Activated CD4-positive, alpha-beta T cell treated with anti-CD3 and anti-CD28 coated beads for 1 hour (primary cell): ENCODE measurements around the gene C22orf31.

ENCODE experiments used
- DNase-seq: peaks from one replicate; pipeline ENCODE4 v3.0.0-alpha.2; 2020

C22orf31 gene

DNA sequence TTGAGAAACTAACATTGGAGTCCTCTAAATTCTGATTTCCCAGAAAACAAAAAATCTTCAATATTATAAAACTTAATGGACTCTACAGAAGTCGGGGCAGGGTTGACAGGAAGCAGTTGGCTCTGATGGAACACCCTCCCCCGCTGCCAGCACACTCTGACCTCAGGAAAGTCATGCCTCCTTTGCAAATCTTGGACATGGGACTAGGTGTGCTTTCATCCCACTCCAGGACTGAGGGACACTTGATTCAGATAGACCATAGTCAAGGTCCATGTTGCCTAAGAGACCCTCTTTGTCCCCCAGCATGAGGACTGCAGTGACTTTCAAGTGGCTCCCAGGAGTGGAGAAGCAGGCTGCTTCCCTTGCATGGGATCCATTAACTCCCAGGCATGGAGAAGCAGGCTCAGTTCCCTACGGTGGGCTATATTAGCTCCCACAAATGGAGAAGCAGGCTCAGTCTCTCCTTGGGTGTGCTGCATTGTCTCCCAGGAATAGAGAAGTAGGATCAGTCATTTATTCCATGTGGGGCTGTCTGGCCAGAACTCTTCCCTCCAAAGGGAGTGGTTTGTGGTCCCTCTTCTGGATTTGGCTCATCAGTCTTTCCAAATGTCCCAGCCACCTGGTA is 38.3 kb downstream of the C22orf31 start:
- no peak for DNase-seq

DNA sequence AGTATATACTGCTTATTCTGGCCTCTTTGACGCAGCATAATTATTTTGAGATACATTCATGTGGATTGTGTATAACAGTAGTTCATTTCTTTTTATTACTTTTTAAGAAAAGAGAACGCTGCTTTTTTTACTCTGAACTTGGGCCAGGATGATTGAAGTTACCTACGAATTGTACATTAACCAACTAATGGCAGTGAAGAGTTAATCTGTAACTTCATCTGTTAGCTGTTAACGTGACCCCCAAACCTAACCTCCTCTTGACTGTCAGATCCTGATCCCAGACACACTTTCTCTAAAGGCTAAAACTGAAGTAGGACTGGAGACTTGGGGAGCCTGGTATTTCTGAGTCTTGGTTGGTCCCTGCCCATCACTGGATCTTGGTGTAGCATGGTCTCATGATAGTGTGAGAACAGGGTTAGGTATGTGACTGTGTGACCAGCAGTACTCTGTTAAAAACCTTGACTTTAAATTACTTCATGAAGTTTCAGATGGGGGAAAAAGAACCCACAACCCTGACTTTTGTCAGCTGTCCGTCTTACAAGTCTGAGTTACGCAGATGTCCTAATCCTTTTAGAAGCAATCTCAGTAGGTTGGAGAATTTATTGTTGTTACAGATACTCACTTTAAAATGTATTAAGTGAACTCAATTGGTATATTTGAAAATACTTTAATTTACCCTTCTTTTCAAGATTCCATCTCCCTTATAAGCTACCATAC is 39.4 kb downstream of the C22orf31 start:
- DNase-seq, result no peak

DNA sequence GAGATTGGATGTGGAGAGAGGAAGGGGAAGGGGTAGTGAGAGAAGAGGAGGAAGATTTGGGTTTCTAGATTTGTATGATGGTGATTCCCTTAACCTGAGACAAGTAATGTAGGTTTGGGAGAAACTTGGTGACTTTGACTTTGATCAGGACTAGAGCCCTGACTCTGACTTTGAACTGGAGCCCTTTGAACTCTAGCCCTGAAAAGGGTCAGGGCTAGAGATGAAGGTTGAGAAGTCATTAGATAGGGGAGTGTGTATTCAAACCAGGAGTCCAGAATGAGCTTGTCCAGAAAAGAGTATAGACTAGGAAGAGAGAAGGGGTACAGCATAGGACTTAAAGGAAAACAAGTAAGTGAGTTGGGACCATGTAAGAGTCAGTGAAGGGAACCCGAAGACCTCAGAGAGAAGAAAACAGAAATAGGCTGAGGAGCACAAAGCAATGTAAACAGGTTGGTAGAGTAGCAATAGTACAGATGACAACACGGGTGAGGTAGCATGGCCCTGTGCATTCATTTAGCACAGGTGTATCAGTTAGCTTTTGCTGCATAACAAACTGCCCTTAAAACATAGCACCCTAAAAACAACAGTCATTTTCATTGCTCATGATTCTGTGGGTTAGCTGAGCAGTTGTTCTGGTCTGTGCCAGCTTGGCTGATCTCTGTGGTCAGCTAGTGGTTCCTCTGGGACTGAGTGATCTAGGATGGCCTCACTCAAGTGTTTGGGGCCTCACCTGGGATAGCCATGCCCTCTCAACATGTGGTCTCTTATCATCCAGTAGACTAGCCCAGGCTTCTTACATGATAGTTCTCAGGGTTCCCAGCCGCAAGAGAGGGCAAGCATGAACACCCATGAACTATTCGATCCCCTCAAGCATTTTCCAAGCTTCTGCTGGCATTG is 43.1 kb downstream of the C22orf31 start:
- DNase-seq, result no peak

DNA sequence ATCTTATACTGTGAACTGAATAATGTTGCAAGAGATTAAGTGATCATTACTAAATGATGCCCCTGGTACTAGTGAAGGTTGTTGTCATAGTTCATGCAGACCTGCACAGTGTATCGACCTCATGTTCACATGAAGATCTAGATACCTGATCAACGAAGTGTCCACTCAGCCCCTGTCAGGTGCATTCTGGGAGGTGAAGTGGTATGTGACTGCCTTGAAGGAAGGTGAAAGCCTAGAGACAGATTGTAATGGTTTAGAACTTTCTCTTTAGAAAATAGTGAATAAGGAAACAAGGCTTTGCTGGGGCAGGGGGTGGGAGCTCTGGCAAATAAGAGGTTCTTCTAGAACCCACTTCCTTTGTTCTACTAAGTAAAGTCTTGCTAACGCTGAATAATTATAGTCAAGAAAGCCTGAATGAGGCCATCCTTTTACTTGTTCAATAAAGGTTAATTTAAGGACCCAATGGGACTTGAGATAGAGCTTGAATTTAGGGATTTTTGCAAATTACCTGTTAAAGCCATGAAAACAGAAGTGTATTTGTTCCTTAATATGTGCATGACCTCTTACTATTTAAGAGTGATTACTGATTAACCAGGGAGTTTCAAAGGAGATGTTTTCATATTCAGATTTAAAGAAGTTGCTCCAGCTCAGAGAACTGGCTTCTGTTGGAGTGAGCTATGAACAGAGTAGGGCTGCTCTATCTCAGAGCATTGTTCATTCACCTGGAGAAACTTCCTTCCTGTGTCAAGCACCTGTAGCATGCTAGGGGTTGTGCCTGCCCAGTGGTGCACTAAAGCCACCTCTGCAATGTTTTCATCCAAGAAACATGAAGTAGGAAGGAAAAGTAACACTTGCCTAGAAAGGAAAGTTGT is 45.3 kb downstream of the C22orf31 start:
- no peak for DNase-seq

DNA sequence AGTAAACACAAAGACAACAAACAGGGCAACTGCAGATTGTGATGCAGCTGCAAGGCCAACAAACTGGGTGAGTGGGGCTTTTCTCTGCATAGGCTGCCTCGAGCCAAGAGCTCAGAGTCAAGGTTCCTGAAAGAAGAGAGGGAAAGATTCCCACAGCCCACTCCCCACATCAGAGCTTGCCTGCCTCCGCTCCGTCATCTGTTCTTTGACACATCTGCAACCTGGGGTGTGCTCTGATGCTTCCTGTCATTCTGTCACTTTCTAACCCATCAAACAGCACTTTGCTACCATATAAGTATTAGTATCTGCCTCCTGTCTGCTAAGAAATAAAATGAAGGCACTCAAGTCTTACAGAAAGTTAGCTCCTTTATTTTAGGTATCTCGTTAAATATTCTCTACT is 46.9 kb downstream of the C22orf31 start:
- no peak for DNase-seq

DNA sequence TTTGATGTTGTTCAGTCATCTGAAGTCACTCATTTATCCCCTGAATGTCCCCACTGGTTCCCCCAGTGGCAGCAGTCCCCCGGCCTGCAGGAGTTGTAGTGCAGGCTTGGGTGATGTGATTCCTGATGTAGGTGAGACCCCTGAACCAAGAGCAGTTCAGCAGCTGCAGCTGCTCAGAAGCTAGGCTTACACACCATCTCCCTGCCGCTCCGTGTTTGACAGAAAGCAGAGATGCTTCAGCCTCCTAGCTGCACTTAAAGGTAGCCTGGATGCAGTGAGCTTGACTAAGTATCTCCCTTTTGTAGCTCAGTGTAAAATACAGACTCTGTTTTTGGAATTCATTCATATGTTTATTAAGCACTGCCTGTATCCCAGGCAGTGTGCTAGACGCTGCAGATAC is 47.3 kb downstream of the C22orf31 start:
- no peak for DNase-seq

DNA sequence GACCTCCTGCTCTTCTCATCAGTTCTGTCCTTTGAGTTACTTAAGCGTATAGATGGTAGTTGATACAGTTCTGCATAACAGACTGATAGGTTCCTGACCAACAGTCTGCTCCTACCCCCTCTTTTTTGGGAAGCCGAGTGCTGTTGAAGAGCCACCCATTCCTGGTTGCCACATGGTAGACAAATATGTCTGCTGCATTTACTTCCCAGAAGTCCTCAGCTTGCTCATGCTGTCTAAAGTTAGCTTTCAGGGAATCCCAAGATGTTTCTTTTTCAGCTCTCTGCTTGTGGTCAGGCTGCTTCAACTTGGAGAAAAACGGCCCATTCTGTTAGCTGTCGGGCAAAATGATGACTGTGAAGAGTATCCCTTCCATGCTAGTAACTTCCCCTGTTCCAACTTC is 48.7 kb downstream of the C22orf31 start:
- no peak for DNase-seq

DNA sequence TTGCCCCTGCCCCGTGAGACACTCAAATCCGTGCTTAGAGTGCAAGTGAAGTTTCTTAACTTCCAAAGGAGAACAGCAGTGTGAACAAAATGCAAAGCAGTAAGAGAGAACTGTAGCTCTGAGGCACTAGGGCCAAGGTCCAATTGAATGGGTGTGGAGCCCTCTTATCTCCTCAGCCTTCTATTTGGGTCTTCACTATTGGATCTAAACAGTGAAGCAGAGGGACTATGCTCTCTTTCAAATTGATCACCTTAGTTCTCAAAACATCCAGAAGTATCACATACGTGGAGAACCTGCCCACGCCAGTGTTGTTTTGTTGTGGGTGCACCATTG is 49.6 kb downstream of the C22orf31 start:
- DNase-seq, result no peak

DNA sequence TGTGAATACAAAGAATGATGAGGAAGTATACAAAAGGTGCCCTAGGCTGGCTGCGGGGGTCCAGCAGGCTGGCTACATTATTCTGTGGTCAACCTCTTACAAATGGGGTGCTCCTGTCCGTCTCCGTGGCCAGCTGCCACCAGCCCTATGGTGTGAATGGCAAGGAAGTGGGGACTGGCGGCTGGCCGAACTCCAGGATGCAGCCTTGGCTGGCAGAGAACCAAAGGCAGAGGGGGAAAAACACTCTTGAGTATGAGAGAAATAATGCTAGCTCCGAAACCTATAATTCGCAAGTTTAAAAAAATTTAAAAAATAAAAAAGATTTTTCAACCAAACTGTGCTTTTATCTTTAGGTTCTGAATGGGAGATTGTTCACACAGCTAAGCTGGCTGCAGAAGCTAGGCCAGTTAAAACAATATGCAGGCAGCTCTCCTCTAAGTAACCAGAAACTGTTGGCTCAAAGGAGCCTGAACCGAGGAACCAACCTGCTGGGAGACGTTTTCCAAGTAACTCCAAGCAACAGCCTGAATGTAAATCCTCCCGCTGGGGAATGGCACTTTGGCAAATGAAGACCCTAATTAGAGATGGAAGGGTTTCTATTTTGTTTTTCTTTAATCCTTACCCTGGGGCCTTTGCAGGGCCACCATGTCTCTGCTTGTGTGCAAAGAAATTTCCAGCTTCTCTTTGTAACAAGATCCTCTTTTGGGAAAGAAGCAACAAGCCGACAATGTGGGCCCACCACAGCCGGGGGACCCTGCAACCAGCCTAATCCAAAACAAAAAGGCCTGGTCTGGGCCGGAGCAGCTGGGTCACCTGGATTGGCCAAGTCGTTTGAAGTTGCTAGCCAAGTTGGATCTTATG is 50.2 kb downstream of the C22orf31 start:
- no peak for DNase-seq

DNA sequence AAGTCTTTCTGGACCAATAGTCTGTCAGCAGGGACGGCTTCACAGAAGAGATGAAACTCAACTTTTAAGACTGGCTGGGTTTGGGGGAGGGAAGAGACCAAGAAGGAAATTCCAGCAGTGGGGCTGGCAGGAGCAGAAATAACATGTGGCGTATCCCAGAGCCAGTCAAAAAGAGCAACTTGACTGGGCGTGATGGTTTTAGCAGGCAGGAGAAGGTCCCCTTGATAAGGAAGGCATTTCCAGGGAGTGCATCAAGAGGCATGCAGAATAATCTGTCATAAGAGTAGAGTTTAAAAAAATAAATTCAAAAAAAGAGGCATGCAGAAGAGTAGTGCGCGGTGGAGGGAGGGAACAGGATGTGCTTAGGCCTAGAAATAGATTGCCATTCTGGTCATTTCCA is 52.5 kb downstream of the C22orf31 start:
- DNase-seq, result no peak
